ENCODE measurements around the gene ISYNA1. TPM values are rescaled to one million over a fixed set of nuclear protein-coding genes. Genes with fewer than 3 reads are reported as not detected.
"Not testable (repeated sequence)": the region's sequence is repeated elsewhere in the genome, so short reads cannot be mapped to it uniquely, and the experiment has no call there.

Gene ISYNA1
- total RNA-seq, 4 donors from 2014 or later = 15.8 to 38.9 (median 26.2) TPM

DNA sequence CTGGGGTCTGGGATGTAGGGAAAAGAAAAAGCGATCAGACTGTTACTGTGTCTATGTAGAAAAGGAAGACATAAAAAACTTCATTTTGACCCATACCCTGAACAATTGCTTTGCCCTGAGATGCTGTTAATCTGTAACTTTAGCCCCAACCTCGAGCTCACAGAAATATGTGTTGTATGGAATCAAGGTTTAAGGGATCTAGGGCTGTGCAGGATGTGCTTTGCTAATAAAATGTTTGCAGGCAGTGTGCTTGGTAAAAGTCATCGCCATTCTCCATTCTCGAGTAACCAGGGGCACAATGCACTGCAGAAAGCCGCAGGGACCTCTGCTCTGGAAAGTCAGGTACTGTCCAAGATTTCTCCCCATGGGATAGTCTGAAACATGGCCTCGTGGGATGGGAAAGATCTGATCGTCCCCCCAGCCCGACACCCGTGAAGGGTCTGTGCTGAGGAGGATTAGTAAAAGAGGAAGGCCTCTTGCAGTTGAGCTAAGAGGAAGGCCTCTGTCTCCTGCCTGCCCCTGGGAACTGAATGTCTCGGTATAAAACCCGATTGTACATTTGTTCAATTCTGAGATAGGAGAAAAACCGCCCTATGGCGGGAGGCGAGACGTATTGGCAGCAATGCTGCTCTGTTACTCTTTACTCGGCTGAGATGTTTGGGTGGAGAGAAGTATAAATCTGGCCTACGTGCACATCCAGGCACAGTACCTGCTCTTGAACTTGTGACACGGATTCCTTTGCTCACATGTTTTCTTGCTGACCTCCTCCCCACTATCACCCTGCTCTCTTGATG is 35.3 kb downstream of the ISYNA1 start:
- H3K27me3 ChIP-seq; H3K4me3 ChIP-seq; intact Hi-C loops (cut with DNase I); H3K36me3 ChIP-seq; H3K9me3 ChIP-seq; DNase-seq (ENCODE audit: extremely low spot score): not testable (repeated sequence)
- H3K4me1 ChIP-seq = peaks cover 0 to 14% (median 5%) of the 10 kb centered on the region in 4 donors
- H3K27ac ChIP-seq (replicated peaks in 1 of 4) = peak overlapping the region in 1 of 4 donors; percentile 27
- 85% methylated on average over 18 of the region's 18 CpGs for WGBS

DNA sequence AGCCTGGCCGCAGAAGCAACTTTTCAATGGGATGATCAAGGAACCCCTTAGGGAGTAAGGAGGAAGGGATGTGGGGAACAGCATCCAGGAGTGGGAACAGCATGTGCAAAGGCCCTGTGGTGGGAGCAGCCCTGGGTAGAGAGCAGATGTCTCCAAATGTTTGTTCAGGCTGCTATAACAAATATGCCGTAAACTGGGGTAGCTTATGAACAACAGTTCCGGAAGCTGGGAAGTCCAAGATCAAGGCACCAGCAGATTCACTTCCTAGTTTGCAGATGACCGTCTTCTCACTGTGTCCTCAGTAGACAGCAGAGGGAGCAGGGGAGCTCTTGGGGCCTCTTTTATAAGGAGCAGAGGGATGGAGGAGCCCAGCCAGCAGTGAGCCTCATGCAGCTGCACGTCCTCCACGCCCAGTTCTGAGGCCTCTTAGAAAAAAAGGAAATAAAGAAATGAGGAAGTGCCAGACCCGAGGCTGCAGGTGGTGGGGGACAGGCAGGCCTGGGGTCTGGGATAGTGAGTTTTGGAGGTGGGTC is 36.3 kb downstream of the ISYNA1 start:
- no peaks in the 10 kb centered on the region for H3K36me3 ChIP-seq
- H3K9me3 ChIP-seq = no peaks in the 10 kb centered on the region
- WGBS = 40% methylated on average over 7 of the region's 7 CpGs
- peak overlapping the region in 1 of 4 donors; percentile 27 for H3K27ac ChIP-seq (replicated peaks in 1 of 4)
- peaks cover 0 to 19% (median 9%) of the 10 kb centered on the region in 4 donors for H3K27me3 ChIP-seq
- no peak overlapping the region for H3K4me3 ChIP-seq
- no peak for TF ChIP-seq EP300 (IDR thresholded peaks at IDR 0.05)
- TF ChIP-seq, protein P1, sequence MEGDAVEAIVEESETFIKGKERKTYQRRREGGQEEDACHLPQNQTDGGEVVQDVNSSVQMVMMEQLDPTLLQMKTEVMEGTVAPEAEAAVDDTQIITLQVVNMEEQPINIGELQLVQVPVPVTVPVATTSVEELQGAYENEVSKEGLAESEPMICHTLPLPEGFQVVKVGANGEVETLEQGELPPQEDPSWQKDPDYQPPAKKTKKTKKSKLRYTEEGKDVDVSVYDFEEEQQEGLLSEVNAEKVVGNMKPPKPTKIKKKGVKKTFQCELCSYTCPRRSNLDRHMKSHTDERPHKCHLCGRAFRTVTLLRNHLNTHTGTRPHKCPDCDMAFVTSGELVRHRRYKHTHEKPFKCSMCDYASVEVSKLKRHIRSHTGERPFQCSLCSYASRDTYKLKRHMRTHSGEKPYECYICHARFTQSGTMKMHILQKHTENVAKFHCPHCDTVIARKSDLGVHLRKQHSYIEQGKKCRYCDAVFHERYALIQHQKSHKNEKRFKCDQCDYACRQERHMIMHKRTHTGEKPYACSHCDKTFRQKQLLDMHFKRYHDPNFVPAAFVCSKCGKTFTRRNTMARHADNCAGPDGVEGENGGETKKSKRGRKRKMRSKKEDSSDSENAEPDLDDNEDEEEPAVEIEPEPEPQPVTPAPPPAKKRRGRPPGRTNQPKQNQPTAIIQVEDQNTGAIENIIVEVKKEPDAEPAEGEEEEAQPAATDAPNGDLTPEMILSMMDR (IDR thresholded peaks at IDR 0.05) = peak; percentile 22 to 37 (median 33)
- intact Hi-C loops (cut with DNase I) = no loop called here
- no peak for DNase-seq (ENCODE audit: extremely low spot score)
- peaks cover 0 to 20% (median 14%) of the 10 kb centered on the region in 4 donors for H3K4me1 ChIP-seq

GRCh38 chr19:18399008-18399407 is 38.9 kb downstream of the ISYNA1 start:
- TF ChIP-seq POLR2AphosphoS5 (IDR thresholded peaks at IDR 0.05) (no peak), POLR2A (IDR thresholded peaks at IDR 0.05; ENCODE audit: low read depth) (no peak), EP300 (IDR thresholded peaks at IDR 0.05) (no peak)
- TF ChIP-seq, protein P1 (IDR thresholded peaks at IDR 0.05) = no peak
- intact Hi-C loops (cut with DNase I) = no loop called here
- peaks cover 0 to 36% (median 11%) of the 10 kb centered on the region in 4 donors for H3K27me3 ChIP-seq
- H3K4me1 ChIP-seq = peaks cover 0 to 20% (median 14%) of the 10 kb centered on the region in 4 donors
- 53% methylated on average over 6 of the region's 6 CpGs for WGBS
- no peaks in the 10 kb centered on the region for H3K9me3 ChIP-seq
- no peak overlapping the region for H3K4me3 ChIP-seq
- DNase-seq (ENCODE audit: extremely low spot score) = no peak
- H3K36me3 ChIP-seq = no peaks in the 10 kb centered on the region
- H3K27ac ChIP-seq (replicated peaks in 1 of 4) = no peak overlapping the region

GRCh38 chr19:18397242-18398202 is 40.4 kb downstream of the ISYNA1 start, which contains the start of gene LRRC25:
LRRC25 (minus strand) TSS chr19:18397622; CDS start chr19:18396963, 659 bp downstream.
- 24% methylated on average over 12 of the region's 33 CpGs for whole genome bisulfite sequencing
- H3K27ac ChIP-seq (replicated peaks in 1 of 4) = peak within 1 kb of the TSS in 1 of 4 donors; percentile 34
- H3K4me1 ChIP-seq = peaks cover 0 to 20% (median 14%) of the 10 kb centered on the region in 4 donors
- H3K27me3 ChIP-seq = peaks cover 0 to 36% (median 11%) of the 10 kb centered on the region in 4 donors
- no peaks in the 10 kb centered on the region for H3K36me3 ChIP-seq
- no peaks in the 10 kb centered on the region for H3K9me3 ChIP-seq
- H3K4me3 ChIP-seq = peak within 1 kb of the TSS; percentile 24 to 52 (median 39)
- TF ChIP-seq POLR2AphosphoS5 (IDR thresholded peaks at IDR 0.05) (peak; percentile 10 to 38), EP300 (IDR thresholded peaks at IDR 0.05) (no peak)
- intact Hi-C loops (cut with DNase I) = no loop called here
- no peak for DNase-seq (ENCODE audit: extremely low spot score)

DNA sequence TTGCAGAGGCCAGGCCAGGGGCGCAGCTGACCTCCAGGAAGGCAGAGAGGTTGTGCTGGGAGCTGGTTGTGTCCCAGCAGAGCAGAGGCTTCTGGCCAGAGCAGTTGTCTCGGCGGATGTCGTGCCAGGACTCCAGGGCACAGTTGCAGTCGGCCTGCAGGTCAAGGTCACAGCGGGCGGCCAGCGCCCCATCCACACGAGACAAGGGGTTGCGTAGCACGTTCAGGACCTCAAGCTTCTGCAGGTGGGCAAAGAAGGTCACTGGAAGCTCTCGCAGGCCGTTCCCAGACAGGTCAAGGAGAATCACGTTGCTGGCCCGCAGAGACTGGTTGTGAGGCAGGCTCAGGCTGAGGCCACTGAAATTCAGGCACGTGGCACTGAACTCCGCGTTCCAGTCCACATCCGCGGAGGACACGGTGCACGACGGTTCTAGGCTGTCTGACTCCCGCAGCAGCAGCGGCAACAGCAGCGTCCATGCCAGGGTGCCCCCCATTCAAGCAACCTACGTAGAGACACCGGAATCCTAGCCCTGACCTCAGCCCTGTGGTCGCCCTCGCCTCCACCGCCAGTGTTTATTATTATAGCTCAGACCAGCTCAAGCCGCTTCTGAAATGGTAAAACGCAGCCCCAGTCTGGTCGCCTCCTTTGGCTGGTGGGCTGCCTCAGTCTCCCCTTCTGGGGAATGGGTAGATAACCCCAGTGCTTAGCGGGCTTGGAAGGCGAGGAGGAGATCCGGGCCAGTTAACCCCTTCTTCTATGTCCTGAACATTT is 41.3 kb downstream of the ISYNA1 start:
- no peak overlapping the region for H3K27ac ChIP-seq (replicated peaks in 1 of 4)
- WGBS = 47% methylated on average over 19 of the region's 37 CpGs
- intact Hi-C loops (cut with DNase I) = no loop called here
- peaks cover 0 to 20% (median 14%) of the 10 kb centered on the region in 4 donors for H3K4me1 ChIP-seq
- H3K36me3 ChIP-seq = no peaks in the 10 kb centered on the region
- H3K9me3 ChIP-seq = no peaks in the 10 kb centered on the region
- peak overlapping the region; percentile 24 to 52 (median 39) for H3K4me3 ChIP-seq
- TF ChIP-seq, protein P1 (IDR thresholded peaks at IDR 0.05) = no peak
- TF ChIP-seq POLR2AphosphoS5 (IDR thresholded peaks at IDR 0.05) = no peak
- no peak for DNase-seq (ENCODE audit: extremely low spot score)
- H3K27me3 ChIP-seq = peaks cover 0 to 36% (median 11%) of the 10 kb centered on the region in 4 donors

All from esophagus muscularis mucosa (tissue), 4 donors.